ENCODE measurements around the gene SOX8. TPM values are rescaled to one million over a fixed set of nuclear protein-coding genes. Genes with fewer than 3 reads are reported as not detected.

SOX8 gene
- total RNA-seq, 1 donor from 2014 or later = 0.15 TPM

GRCh38 chr16:993731-994130 is 12.2 kb downstream of the SOX8 start:
- no peak overlapping the region for H3K4me3 Mint-ChIP-seq (ENCODE audit: unreplicated experiment)
- H3K9me3 Mint-ChIP-seq (ENCODE audit: low read depth) = no peaks in the 10 kb centered on the region
- no peaks in the 10 kb centered on the region for H3K36me3 Mint-ChIP-seq (ENCODE audit: low read depth)
- no peak for TF ChIP-seq CTCF (IDR thresholded peaks at IDR 0.05)
- no peak overlapping the region for H3K27ac Mint-ChIP-seq (ENCODE audit: unreplicated experiment)
- H3K4me1 Mint-ChIP-seq (ENCODE audit: low read depth) = peaks cover 18% of the 10 kb centered on the region
- no peak for DNase-seq (ENCODE audit: low spot score)
- H3K27me3 Mint-ChIP-seq (ENCODE audit: low read depth) = peaks cover 8% of the 10 kb centered on the region

GRCh38 chr16:995087-995486 is 13.5 kb downstream of the SOX8 start:
- TF ChIP-seq CTCF (IDR thresholded peaks at IDR 0.05) = no peak
- H3K27me3 Mint-ChIP-seq (ENCODE audit: low read depth) = peaks cover 8% of the 10 kb centered on the region
- no peak for DNase-seq (ENCODE audit: low spot score)
- H3K27ac Mint-ChIP-seq (ENCODE audit: unreplicated experiment) = no peak overlapping the region
- H3K4me3 Mint-ChIP-seq (ENCODE audit: unreplicated experiment) = no peak overlapping the region
- H3K4me1 Mint-ChIP-seq (ENCODE audit: low read depth) = peaks cover 18% of the 10 kb centered on the region
- no peaks in the 10 kb centered on the region for H3K9me3 Mint-ChIP-seq (ENCODE audit: low read depth)
- H3K36me3 Mint-ChIP-seq (ENCODE audit: low read depth) = no peaks in the 10 kb centered on the region

GRCh38 chr16:995783-996182 is 14.2 kb downstream of the SOX8 start:
- H3K9me3 Mint-ChIP-seq (ENCODE audit: low read depth) = no peaks in the 10 kb centered on the region
- no peak for TF ChIP-seq CTCF (IDR thresholded peaks at IDR 0.05)
- peaks cover 18% of the 10 kb centered on the region for H3K4me1 Mint-ChIP-seq (ENCODE audit: low read depth)
- H3K36me3 Mint-ChIP-seq (ENCODE audit: low read depth) = no peaks in the 10 kb centered on the region
- no peak for DNase-seq (ENCODE audit: low spot score)
- no peak overlapping the region for H3K27ac Mint-ChIP-seq (ENCODE audit: unreplicated experiment)
- no peak overlapping the region for H3K4me3 Mint-ChIP-seq (ENCODE audit: unreplicated experiment)
- H3K27me3 Mint-ChIP-seq (ENCODE audit: low read depth) = peaks cover 8% of the 10 kb centered on the region

GRCh38 chr16:996681-997080 is 15.1 kb downstream of the SOX8 start:
- Mint-ChIP-seq H3K27ac (ENCODE audit: unreplicated experiment) (no peak overlapping the region), H3K4me1 (ENCODE audit: low read depth) (peaks cover 18% of the 10 kb centered on the region), H3K9me3 (ENCODE audit: low read depth) (peaks cover 3% of the 10 kb centered on the region), H3K27me3 (ENCODE audit: low read depth) (peaks cover 6% of the 10 kb centered on the region), H3K36me3 (ENCODE audit: low read depth) (peaks cover 2% of the 10 kb centered on the region), H3K4me3 (ENCODE audit: unreplicated experiment) (no peak overlapping the region)
- no peak for DNase-seq (ENCODE audit: low spot score)
- no peak for TF ChIP-seq CTCF (IDR thresholded peaks at IDR 0.05)

GRCh38 chr16:997440-998051 is 16.0 kb downstream of the SOX8 start:
- H3K4me3 Mint-ChIP-seq (ENCODE audit: unreplicated experiment) = peak overlapping the region; percentile 33
- peaks cover 2% of the 10 kb centered on the region for H3K36me3 Mint-ChIP-seq (ENCODE audit: low read depth)
- no peak for DNase-seq (ENCODE audit: low spot score)
- peaks cover 6% of the 10 kb centered on the region for H3K27me3 Mint-ChIP-seq (ENCODE audit: low read depth)
- H3K4me1 Mint-ChIP-seq (ENCODE audit: low read depth) = peaks cover 21% of the 10 kb centered on the region
- no peak for TF ChIP-seq CTCF (IDR thresholded peaks at IDR 0.05)
- H3K9me3 Mint-ChIP-seq (ENCODE audit: low read depth) = peaks cover 3% of the 10 kb centered on the region
- no peak overlapping the region for H3K27ac Mint-ChIP-seq (ENCODE audit: unreplicated experiment)

Data from chondrocyte (in vitro differentiated cells).